Smooth muscle cell (in vitro differentiated cells): Measurements from ENCODE around the gene SRSF10. TPM values are rescaled to one million over a fixed set of nuclear protein-coding genes. Genes with fewer than 3 reads are reported as not detected.

Experiments
- DNase-seq: peaks from one replicate; lab custom pipeline; 2025; ENCODE audit not compliant: unreplicated experiment; lab: John Stamatoyannopoulos, UW
- H2AFZ ChIP-seq: fragments of 200-600 bp; sonication (generic); 2 replicates; pipeline ENCODE4 v1.6.0; 2016; ENCODE audit warnings: antibody characterized with exemption, low read depth, mild to moderate bottlenecking
- H3F3A ChIP-seq: fragments of 200-600 bp; sonication (generic); 2 replicates; pipeline ENCODE4 v1.6.0; 2017; ENCODE audit warnings: antibody characterized with exemption, low read depth
- H3K27ac ChIP-seq: fragments of 200-600 bp; sonication (generic); 2 replicates; pipeline ENCODE4 v1.5.1; 2016; ENCODE audit warnings: low read depth, mild to moderate bottlenecking
- H3K27me3 ChIP-seq: fragments of 200-600 bp; sonication (generic); 2 replicates; pipeline ENCODE4 v1.6.1; 2016; ENCODE audit warnings: low read depth, mild to moderate bottlenecking
- H3K36me3 ChIP-seq: fragments of 200-600 bp; sonication (generic); 2 replicates; pipeline ENCODE4 v1.5.1; 2016; ENCODE audit warnings: low read depth
- H3K4me1 ChIP-seq: fragments of 200-600 bp; sonication (generic); 2 replicates; pipeline ENCODE4 v1.5.1; 2016; ENCODE audit warnings: low read depth
- H3K4me2 ChIP-seq: fragments of 200-600 bp; sonication (generic); 2 replicates; pipeline ENCODE4 v1.6.0; 2016; ENCODE audit warnings: mild to moderate bottlenecking
- H3K4me3 ChIP-seq: fragments of 200-600 bp; sonication (generic); 2 replicates; pipeline ENCODE4 v1.5.1; 2016; ENCODE audit warnings: mild to moderate bottlenecking
- H3K79me2 ChIP-seq: fragments of 200-600 bp; sonication (generic); 2 replicates; pipeline ENCODE4 v1.6.0; 2016; ENCODE audit warnings: low read depth, mild to moderate bottlenecking
- H3K9ac ChIP-seq: fragments of 200-600 bp; sonication (generic); 2 replicates; pipeline ENCODE4 v1.6.0; 2016; ENCODE audit warnings: low read depth
- H3K9me3 ChIP-seq: fragments of 200-600 bp; sonication (generic); replicated peaks from 2 replicates; pipeline ENCODE4 v1.5.1; 2016; ENCODE audit warnings: low read depth
- H4K20me1 ChIP-seq: fragments of 200-600 bp; sonication (generic); 2 replicates; pipeline ENCODE4 v1.6.0; 2016; ENCODE audit warnings: low read depth
- CTCF ChIP-seq: fragments of 200-600 bp; sonication (generic); IDR thresholded peaks from 2 replicates; pipeline ENCODE4 v1.5.1; 2017; ENCODE audit warnings: borderline replicate concordance, mild to moderate bottlenecking, antibody characterized with exemption; ENCODE audit not compliant: insufficient read depth, poor library complexity, severe bottlenecking
- WGBS: methylation state at CpG from one replicate; pipeline ENCODE4 v1.1.7; 2016; ENCODE audit warnings: low lambda C conversion rate; 5-methylcytosine and 5-hydroxymethylcytosine counted together
- microRNA counts: library from miRNA; unstranded; fragments of <30 nt; microRNA quantifications from one replicate; lab custom pipeline; 2016
- microRNA-seq: library from miRNA; unstranded; fragments of <30 nt; microRNA quantifications from one replicate; pipeline ENCODE4, GENCODE V29; 2016; ENCODE audit warnings: borderline number of aligned reads
- polyA plus RNA-seq: library from polyadenylated mRNA; unstranded; fragments of >200 nt; fragmentation: Nextera tagmentation; extraction: Ambion mirVana; gene quantifications from 2 replicates; pipeline ENCODE4 v1.2.1, GENCODE V29; 2016
- small RNA-seq: library from RNA; depleted of rRNA; stranded (forward); fragments of <200 nt; gene quantifications from one replicate; pipeline ENCODE3, GENCODE V24; 2014
- total RNA-seq: library from RNA; depleted of rRNA; stranded (reverse); fragments of >200 nt; gene quantifications from 2 replicates; pipeline ENCODE4 v1.2.3, GENCODE V29; 2014

Gene SRSF10
- total and polyA plus RNA-seq, 2 experiments from 2014 or later: 87.1 to 93.7 TPM

- 93% methylated on average over 4 of the region's 4 CpGs for WGBS
- Histone ChIP-seq H3K27me3 (no peaks in the 10 kb centered on the region), H3K9ac (no peak overlapping the region), H3K4me1 (no peaks in the 10 kb centered on the region), H3K4me2 (no peak overlapping the region), H4K20me1 (no peaks in the 10 kb centered on the region), H3K36me3 (no peaks in the 10 kb centered on the region), H3K79me2 (no peaks in the 10 kb centered on the region), H3K4me3 (no peak overlapping the region), H3F3A (no peaks in the 10 kb centered on the region), H3K9me3 (no peaks in the 10 kb centered on the region), H2AFZ (no peak overlapping the region), H3K27ac (no peak overlapping the region)
- no peak for DNase-seq
- TF ChIP-seq CTCF: no peak
These were observed 65.2 kb downstream of the SRSF10 start for GRCh38 chr1:23914921-23915320.

MicroRNA genes within 50 kb of the gene (microRNA counts, 767-probe panel; counts per million panel counts)
- microRNA hsa-miR-378f (lab: Ali Mortazavi, UCI): 183 counts per million

Small RNA genes lying within 50 kb of the gene (microRNA-seq; reads per million reads assigned to microRNA genes)
- not detected for gene MIR378F

Small RNA genes lying within 50 kb of the gene (small RNA-seq; reads per million reads assigned to genes)
- gene MIR378F: not detected

Other genes starting within 250 kb of the SRSF10 start
- gene ELOA, start 236.9 kb downstream of the SRSF10 start, total RNA-seq: 33.4 and 36.2 TPM in 2 replicates
- 28.1 and 30.5 TPM in 2 replicates for gene ELOA, start 236.9 kb downstream of the SRSF10 start, polyA plus RNA-seq
- 49.6 and 49.8 TPM in 2 replicates for gene PITHD1, start 201.9 kb downstream of the SRSF10 start, total RNA-seq
- 32.0 and 36.1 TPM in 2 replicates for gene PITHD1, start 201.9 kb downstream of the SRSF10 start, polyA plus RNA-seq
- 52.3 and 74.9 TPM in 2 replicates for gene LYPLA2, start 189.2 kb downstream of the SRSF10 start, total RNA-seq
- gene LYPLA2, start 189.2 kb downstream of the SRSF10 start, polyA plus RNA-seq: 94.3 and 108 TPM in 2 replicates
- 40.3 and 51.7 TPM in 2 replicates for gene GALE, start 179.6 kb downstream of the SRSF10 start, total RNA-seq
- gene GALE, start 179.6 kb downstream of the SRSF10 start, polyA plus RNA-seq: 75.2 and 79.1 TPM in 2 replicates
- 43.0 and 47.6 TPM in 2 replicates for gene HMGCL, start 154.9 kb downstream of the SRSF10 start, total RNA-seq
- 46.5 and 51.2 TPM in 2 replicates for gene HMGCL, start 154.9 kb downstream of the SRSF10 start, polyA plus RNA-seq
- 12.5 and 19.0 TPM in 2 replicates for gene FUCA1, start 112.0 kb downstream of the SRSF10 start, total RNA-seq
- 10.4 and 16.4 TPM in 2 replicates for gene FUCA1, start 112.0 kb downstream of the SRSF10 start, polyA plus RNA-seq
- gene CNR2, start 67.0 kb downstream of the SRSF10 start, total RNA-seq: not detected in 2 replicates
- gene CNR2, start 67.0 kb downstream of the SRSF10 start, polyA plus RNA-seq: not detected in 2 replicates
- 77.8 and 98.5 TPM in 2 replicates for gene PNRC2, start 20.5 kb downstream of the SRSF10 start, total RNA-seq
- gene PNRC2, start 20.5 kb downstream of the SRSF10 start, polyA plus RNA-seq: 53.3 and 55.8 TPM in 2 replicates
- gene MYOM3, start 131.8 kb upstream of the SRSF10 start, total RNA-seq: 0.18 and 0.63 TPM in 2 replicates
- gene MYOM3, start 131.8 kb upstream of the SRSF10 start, polyA plus RNA-seq: 0.26 and 0.64 TPM in 2 replicates
- 0.31 and 0.40 TPM in 2 replicates for gene IL22RA1, start 162.8 kb upstream of the SRSF10 start, total RNA-seq
- 0.64 TPM in 1 of 2 replicates, not detected in the other for gene IL22RA1, start 162.8 kb upstream of the SRSF10 start, polyA plus RNA-seq
- gene IFNLR1, start 207.0 kb upstream of the SRSF10 start, total RNA-seq: 0.58 and 0.67 TPM in 2 replicates
- gene IFNLR1, start 207.0 kb upstream of the SRSF10 start, polyA plus RNA-seq: 0.25 and 2.9 TPM in 2 replicates